OCI-LY7 (cell line): ENCODE data around the gene FOXF1.

Experiments
- EZH2phosphoT487 ChIP-seq: fragments of 200-600 bp; sonication (generic); IDR thresholded peaks from 2 replicates; pipeline ENCODE4 v1.6.1; 2018; ENCODE audit warnings: low read depth, borderline replicate concordance, mild to moderate bottlenecking, mixed run types, antibody characterized with exemption, low read length, moderate library complexity, mixed read lengths
- TF ChIP-seq, protein P1 (sequence below): fragments of 200-600 bp; sonication (generic); conservative IDR thresholded peaks from 2 replicates; pipeline ENCODE4 v1.5.1; 2014; ENCODE audit warnings: mild to moderate bottlenecking, antibody characterized with exemption, low read length, moderate library complexity, mixed read lengths

DNA sequence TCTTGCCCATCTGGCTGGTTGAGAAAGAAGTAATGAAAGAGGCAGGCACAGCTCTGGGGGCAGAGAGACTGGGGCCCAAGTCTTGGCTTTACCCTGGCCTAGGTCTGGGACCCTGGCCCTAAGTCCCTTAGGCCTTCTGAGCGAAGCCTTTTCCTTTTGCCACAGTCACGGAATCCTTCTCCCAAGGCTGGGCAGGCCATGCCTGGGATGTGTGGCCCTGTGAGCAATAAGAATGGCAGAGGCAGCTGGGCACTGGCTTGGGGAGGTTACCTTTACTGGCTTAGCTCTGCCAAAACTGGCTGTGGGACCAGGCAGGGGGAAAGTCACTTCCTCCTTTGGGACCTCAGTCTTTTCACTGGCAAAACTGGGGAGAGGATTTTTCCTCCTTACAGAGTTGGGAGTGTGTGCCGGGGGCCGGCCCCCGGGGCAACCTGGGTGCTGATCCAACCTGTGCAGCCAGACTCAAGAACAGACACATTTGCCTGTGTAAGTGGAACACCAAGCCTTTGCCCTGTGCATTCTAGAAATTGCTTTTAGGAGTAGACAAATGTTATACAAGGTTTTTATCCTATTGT is 12.9 kb downstream of the FOXF1 start:
- TF ChIP-seq, protein P1, sequence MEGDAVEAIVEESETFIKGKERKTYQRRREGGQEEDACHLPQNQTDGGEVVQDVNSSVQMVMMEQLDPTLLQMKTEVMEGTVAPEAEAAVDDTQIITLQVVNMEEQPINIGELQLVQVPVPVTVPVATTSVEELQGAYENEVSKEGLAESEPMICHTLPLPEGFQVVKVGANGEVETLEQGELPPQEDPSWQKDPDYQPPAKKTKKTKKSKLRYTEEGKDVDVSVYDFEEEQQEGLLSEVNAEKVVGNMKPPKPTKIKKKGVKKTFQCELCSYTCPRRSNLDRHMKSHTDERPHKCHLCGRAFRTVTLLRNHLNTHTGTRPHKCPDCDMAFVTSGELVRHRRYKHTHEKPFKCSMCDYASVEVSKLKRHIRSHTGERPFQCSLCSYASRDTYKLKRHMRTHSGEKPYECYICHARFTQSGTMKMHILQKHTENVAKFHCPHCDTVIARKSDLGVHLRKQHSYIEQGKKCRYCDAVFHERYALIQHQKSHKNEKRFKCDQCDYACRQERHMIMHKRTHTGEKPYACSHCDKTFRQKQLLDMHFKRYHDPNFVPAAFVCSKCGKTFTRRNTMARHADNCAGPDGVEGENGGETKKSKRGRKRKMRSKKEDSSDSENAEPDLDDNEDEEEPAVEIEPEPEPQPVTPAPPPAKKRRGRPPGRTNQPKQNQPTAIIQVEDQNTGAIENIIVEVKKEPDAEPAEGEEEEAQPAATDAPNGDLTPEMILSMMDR = no peak
- TF ChIP-seq EZH2phosphoT487 = no peak
